CD4-positive, alpha-beta T cell treated with Interleukin-15 for 1 hour (primary cell): ENCODE results near the gene SCN5A.
A peak's percentile ranks its signal among the peaks of the same experiment; 100 is the strongest.

Source experiments
- DNase-seq: peaks from one replicate; pipeline ENCODE4 v3.0.0-alpha.2; 2020

SCN5A gene

GRCh38 chr3:38534180-38534579 lies 115.3 kb downstream of the SCN5A start:
- DNase-seq = no peak

GRCh38 chr3:38533285-38533976 lies 116.1 kb downstream of the SCN5A start:
- no peak for DNase-seq

GRCh38 chr3:38532529-38532928 lies 117.0 kb downstream of the SCN5A start:
- DNase-seq = no peak

- no peak for DNase-seq
These were observed 121.0 kb downstream of the SCN5A start for GRCh38 chr3:38528457-38528856.

- no peak for DNase-seq
These were observed 122.7 kb downstream of the SCN5A start for GRCh38 chr3:38526792-38527191.

- DNase-seq = no peak
These were observed 125.2 kb downstream of the SCN5A start for GRCh38 chr3:38524141-38524739.

GRCh38 chr3:38522002-38522401 lies 127.5 kb downstream of the SCN5A start:
- no peak for DNase-seq

- DNase-seq = peak; percentile 49
These were observed 128.0 kb downstream of the SCN5A start for GRCh38 chr3:38521391-38521987.

GRCh38 chr3:38519651-38520050 lies 129.8 kb downstream of the SCN5A start:
- DNase-seq = no peak

GRCh38 chr3:38519000-38519399 lies 130.5 kb downstream of the SCN5A start:
- no peak for DNase-seq

- no peak for DNase-seq
These were observed 132.8 kb downstream of the SCN5A start for GRCh38 chr3:38516669-38517068.

- no peak for DNase-seq
These were observed 134.1 kb downstream of the SCN5A start for GRCh38 chr3:38515367-38515766.

GRCh38 chr3:38511546-38511945 lies 137.9 kb downstream of the SCN5A start:
- no peak for DNase-seq

- DNase-seq = no peak
These were observed 138.9 kb downstream of the SCN5A start for GRCh38 chr3:38510631-38511030.

- no peak for DNase-seq
These were observed 139.8 kb downstream of the SCN5A start for GRCh38 chr3:38509732-38510131.

- no peak for DNase-seq
These were observed 142.4 kb downstream of the SCN5A start for GRCh38 chr3:38507120-38507519.

- no peak for DNase-seq
These were observed 148.6 kb downstream of the SCN5A start for GRCh38 chr3:38500688-38501417.
